GM21737 (cell line): ENCODE results near the gene OSTN.
"Not testable (repeated sequence)": the region's sequence is repeated elsewhere in the genome, so short reads cannot be mapped to it uniquely, and the experiment has no call there.

Experiments
- ATAC-seq: cut with Tn5 transposase; IDR thresholded peaks from one replicate; pipeline ENCODE4 v1.9.1; 2021; ENCODE audit warnings: mild to moderate bottlenecking, moderate library complexity; ENCODE audit not compliant: unreplicated experiment

Gene OSTN

GRCh38 chr3:191263365-191263764 lies 64.3 kb downstream of the OSTN start:
- peak; percentile 85 for ATAC-seq

GRCh38 chr3:191263850-191264249 lies 64.8 kb downstream of the OSTN start:
- peak; percentile 23 for ATAC-seq

- ATAC-seq, result no peak
Measured at GRCh38 chr3:191268737-191269136, 69.7 kb downstream of the OSTN start.

- ATAC-seq, result peak; percentile 60
Measured at GRCh38 chr3:191269289-191270085, 70.4 kb downstream of the OSTN start.

GRCh38 chr3:191275244-191275643 lies 76.2 kb downstream of the OSTN start:
- ATAC-seq, result not testable (repeated sequence)

DNA sequence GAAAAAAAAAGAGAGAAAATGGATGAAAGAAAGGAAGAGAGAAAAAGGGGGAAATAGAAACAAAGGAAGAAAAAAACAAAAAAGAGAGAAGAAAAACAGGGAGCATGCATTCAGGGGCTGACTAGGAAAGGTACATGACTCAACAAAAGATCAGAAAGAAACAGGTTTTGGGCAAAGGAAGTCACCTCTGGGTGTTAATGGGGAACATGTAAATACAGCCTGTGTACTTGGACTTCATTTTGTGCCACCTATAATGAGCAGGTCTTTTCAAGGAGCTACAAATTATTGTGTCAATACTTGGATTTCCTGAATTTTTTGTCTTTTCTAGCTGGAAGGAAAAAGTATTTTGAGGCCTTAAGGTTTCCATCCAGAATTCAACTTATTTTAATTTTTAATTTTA lies 76.7 kb downstream of the OSTN start:
- ATAC-seq, result no peak

GRCh38 chr3:191280111-191280510 lies 81.1 kb downstream of the OSTN start:
- ATAC-seq, result no peak

GRCh38 chr3:191280882-191281281 lies 81.8 kb downstream of the OSTN start:
- ATAC-seq, result no peak

- ATAC-seq, result no peak
Measured at GRCh38 chr3:191282251-191283185, 83.5 kb downstream of the OSTN start.

DNA sequence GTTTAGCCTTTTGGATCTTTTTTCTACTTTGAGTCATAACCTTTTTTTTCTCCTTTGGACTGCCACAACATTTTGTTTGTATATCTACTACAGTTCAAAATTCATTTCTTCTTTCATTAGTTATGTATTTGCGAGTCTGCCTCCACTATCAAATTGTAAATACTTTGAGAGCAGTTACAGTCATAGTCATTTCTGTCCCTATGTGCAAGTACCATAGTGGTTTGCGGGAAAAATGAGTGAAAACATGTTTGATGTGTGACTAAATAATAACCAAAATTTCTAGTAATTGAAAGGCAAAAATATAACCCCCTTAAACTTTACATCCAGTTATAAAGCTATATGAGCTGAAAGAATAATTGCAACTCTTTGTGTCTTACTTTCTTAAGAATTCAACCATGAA lies 84.4 kb downstream of the OSTN start:
- ATAC-seq, result no peak

- peak; percentile 79 for ATAC-seq
Measured at GRCh38 chr3:191290311-191291025, 91.4 kb downstream of the OSTN start.

- no peak for ATAC-seq
Measured at GRCh38 chr3:191292243-191293015, 93.4 kb downstream of the OSTN start.

- ATAC-seq, result no peak
Measured at GRCh38 chr3:191294291-191294690, 95.2 kb downstream of the OSTN start.

DNA sequence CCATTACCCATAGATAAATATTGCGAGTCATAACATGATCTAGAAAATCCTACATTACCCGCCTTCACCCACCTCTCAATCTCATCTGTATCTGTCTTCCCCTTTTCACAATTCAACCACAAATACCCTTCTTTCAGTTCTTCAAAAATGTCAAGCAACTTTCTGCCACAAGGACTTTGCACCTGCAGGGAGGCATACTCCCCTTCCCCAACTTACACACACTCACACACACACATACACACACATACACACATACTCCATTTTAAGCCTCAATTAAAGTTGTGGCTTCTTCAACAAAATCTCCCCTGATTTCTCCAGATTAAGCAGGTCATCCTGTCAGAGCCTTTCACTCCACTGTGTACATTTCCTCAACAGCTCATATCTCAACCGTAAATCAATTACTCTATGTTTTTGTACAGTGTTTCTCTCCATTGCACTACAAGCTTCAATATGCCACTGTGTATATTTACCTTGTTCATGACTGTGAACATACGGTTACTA lies 97.0 kb downstream of the OSTN start:
- ATAC-seq, result peak; percentile 90

- no peak for ATAC-seq
Measured at GRCh38 chr3:191298846-191299245, 99.8 kb downstream of the OSTN start.

- no peak for ATAC-seq
Measured at GRCh38 chr3:191300422-191300821, 101.4 kb downstream of the OSTN start.

- ATAC-seq, result peak; percentile 70
Measured at GRCh38 chr3:191301017-191301416, 102.0 kb downstream of the OSTN start.

GRCh38 chr3:191301782-191302411 lies 102.9 kb downstream of the OSTN start:
- ATAC-seq, result no peak

GRCh38 chr3:191302451-191302850 lies 103.4 kb downstream of the OSTN start:
- ATAC-seq, result no peak

DNA sequence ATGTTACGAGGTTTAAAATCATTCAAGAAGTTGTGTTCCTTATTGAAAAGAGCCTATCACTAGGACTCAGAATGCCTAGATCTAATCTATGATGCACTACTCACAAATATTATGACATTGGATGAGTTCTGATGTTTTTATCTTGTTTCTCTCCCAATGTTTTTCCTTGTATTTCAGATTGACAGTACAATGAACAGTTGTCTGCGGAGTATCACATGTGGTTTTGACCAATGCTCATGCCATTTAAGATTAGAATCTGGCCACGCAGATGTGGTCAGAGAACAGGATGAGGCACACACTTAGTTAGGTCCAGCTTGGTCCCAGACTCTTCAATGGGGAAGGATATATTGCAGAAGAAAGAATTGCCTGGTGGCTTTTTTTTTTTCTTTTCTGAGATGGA lies 104.6 kb downstream of the OSTN start:
- ATAC-seq, result no peak
